HepG2 (cell line): ENCODE data around the gene SMG7. TPM values are rescaled to one million over a fixed set of nuclear protein-coding genes. Genes with fewer than 3 reads are reported as not detected.

Experiments
- AKAP8 ChIP-seq: sonication (generic); formaldehyde crosslinking; IDR thresholded peaks from 2 replicates; pipeline ENCODE4 v1.5.1; 2020; ENCODE audit warnings: mild to moderate bottlenecking, missing genetic modification reagents
- CAMTA2 ChIP-seq: sonication (generic); formaldehyde crosslinking; IDR thresholded peaks from 2 replicates; pipeline ENCODE4 v1.4.0; 2020; ENCODE audit warnings: mild to moderate bottlenecking, missing genetic modification reagents, borderline replicate concordance
- CCDC6 ChIP-seq: sonication (generic); formaldehyde crosslinking; IDR thresholded peaks from 2 replicates; pipeline ENCODE4 v1.8.1; 2022; ENCODE audit warnings: mild to moderate bottlenecking, missing genetic modification reagents, moderate library complexity
- EP300 ChIP-seq, 3 experiments: sonication (generic) in 1 of 3; formaldehyde crosslinking in 1 of 3; IDR thresholded peaks; 2 replicates each; pipeline versions ENCODE4 v1.5.1 to v1.6.1; 2011 to 2020; ENCODE audit warnings: low read depth in 2 of 3, low read length in 2 of 3, borderline replicate concordance in 1 of 3, improper control_type of control experiment in 1 of 3, mild to moderate bottlenecking in 1 of 3, missing genetic modification reagents in 1 of 3, moderate library complexity in 1 of 3
- FOXA3 ChIP-seq: IDR thresholded peaks from 2 replicates; pipeline ENCODE4 v1.6.1; 2016; ENCODE audit warnings: missing genetic modification reagents, missing compliant biosample characterization
- HMG20A ChIP-seq: IDR thresholded peaks from 2 replicates; pipeline ENCODE4 v1.6.1; 2016; ENCODE audit warnings: borderline replicate concordance
- HNRNPH1 ChIP-seq: fragments of 200-400 bp; formaldehyde crosslinking; optimal IDR thresholded peaks from 2 replicates; pipeline ENCODE3; 2017; ENCODE audit warnings: mild to moderate bottlenecking, low read depth, low read length
- NONO ChIP-seq, 2 experiments: fragments of 450-650 bp in 1 of 2; sonication (generic) in 1 of 2; formaldehyde crosslinking in 1 of 2; IDR thresholded peaks in 1 of 2; conservative IDR thresholded peaks in 1 of 2; 2 replicates each; pipeline versions ENCODE4 v1.6.1 to v1.8.0; 2017 to 2022; ENCODE audit warnings: mild to moderate bottlenecking in 1 of 2, missing genetic modification reagents in 1 of 2, moderate library complexity in 1 of 2
- PAF1 ChIP-seq: IDR thresholded peaks from 2 replicates; pipeline ENCODE4 v1.6.1; 2016; ENCODE audit warnings: missing genetic modification reagents, missing compliant biosample characterization
- PITX1 ChIP-seq: sonication (generic); formaldehyde crosslinking; IDR thresholded peaks from 2 replicates; pipeline ENCODE4 v1.5.1; 2020; ENCODE audit warnings: mild to moderate bottlenecking, missing genetic modification reagents
- RARG ChIP-seq: sonication (generic); formaldehyde crosslinking; IDR thresholded peaks from 2 replicates; pipeline ENCODE4 v1.4.0; 2020; ENCODE audit warnings: low read depth, mild to moderate bottlenecking, missing genetic modification reagents
- REL ChIP-seq: sonication (generic); formaldehyde crosslinking; conservative IDR thresholded peaks from 2 replicates; pipeline ENCODE4 v1.8.0; 2022; ENCODE audit warnings: mild to moderate bottlenecking, missing genetic modification reagents, moderate library complexity
- RNF2 ChIP-seq: fragments of 450-650 bp; conservative IDR thresholded peaks from 2 replicates; pipeline ENCODE4 v1.6.1; 2016; ENCODE audit warnings: low read depth
- TRIM24 ChIP-seq: sonication (generic); formaldehyde crosslinking; IDR thresholded peaks from 2 replicates; pipeline ENCODE4 v1.8.0; 2022; ENCODE audit warnings: mild to moderate bottlenecking, missing genetic modification reagents
- ZBTB8A ChIP-seq: sonication (generic); formaldehyde crosslinking; IDR thresholded peaks from 2 replicates; pipeline ENCODE4 v1.4.0; 2020; ENCODE audit warnings: mild to moderate bottlenecking, low read depth, missing genetic modification reagents, borderline replicate concordance
- ZFP36L1 ChIP-seq: sonication (generic); formaldehyde crosslinking; IDR thresholded peaks from 2 replicates; pipeline ENCODE4 v1.8.0; 2022; ENCODE audit warnings: mild to moderate bottlenecking, missing genetic modification reagents, moderate library complexity
- ZNF354B ChIP-seq: sonication (generic); formaldehyde crosslinking; IDR thresholded peaks from 2 replicates; pipeline ENCODE4 v1.8.0; 2022; ENCODE audit warnings: mild to moderate bottlenecking, missing genetic modification reagents
- ZNF777 ChIP-seq: sonication (generic); formaldehyde crosslinking; IDR thresholded peaks from 2 replicates; pipeline ENCODE4 v1.4.0; 2020; ENCODE audit warnings: missing genetic modification reagents
- polyA plus RNA-seq, 8 experiments: library from polyadenylated mRNA; depleted of rRNA in 3 of 8; stranded (reverse) in 7 of 8; unstranded in 1 of 8; fragments of >200 nt; fragmentation: Illumina TruSeq in 4 of 8; extraction: Trizol in 4 of 8; gene quantifications; 2 replicates each; pipeline versions ENCODE4 v1.2.1 to v1.2.3, GENCODE V29; 2011 to 2016; ENCODE audit warnings: low read depth in 4 of 8, missing spikeins in 1 of 8, mixed read lengths in 1 of 8; ENCODE audit not compliant: insufficient read depth in 1 of 8
- total RNA-seq, 5 experiments: library from RNA; depleted of rRNA; stranded (reverse); fragments of >200 nt; fragmentation: Illumina TruSeq; extraction: Trizol; gene quantifications; 2 replicates each; pipeline ENCODE4 v1.2.3, GENCODE V29; 2016; ENCODE audit warnings: low read depth in 1 of 5
- TF ChIP-seq, protein P1 (sequence below): sonication (generic); formaldehyde crosslinking; IDR thresholded peaks from 2 replicates; pipeline ENCODE4 v1.4.0; 2020; ENCODE audit warnings: missing genetic modification reagents, borderline replicate concordance
- TF ChIP-seq, protein P2 (sequence below): sonication (generic); formaldehyde crosslinking; IDR thresholded peaks from 2 replicates; pipeline ENCODE4 v1.4.0; 2020; ENCODE audit warnings: mild to moderate bottlenecking, missing genetic modification reagents
- TF ChIP-seq, protein P3 (sequence below): sonication (generic); formaldehyde crosslinking; conservative IDR thresholded peaks from 2 replicates; pipeline ENCODE4 v1.4.0; 2020; ENCODE audit warnings: mild to moderate bottlenecking, missing genetic modification reagents, moderate library complexity
- TF ChIP-seq, protein P4 (sequence below): IDR thresholded peaks from 2 replicates; pipeline ENCODE4 v1.6.1; 2016; ENCODE audit warnings: mild to moderate bottlenecking, missing biosample characterization, missing genetic modification reagents

Gene SMG7
- total and polyA plus RNA-seq, 2 of the 13 experiments (the other 11 are each of a cell fraction or from before 2014, with no cell fraction given), result 14.9 to 27.9 TPM

DNA sequence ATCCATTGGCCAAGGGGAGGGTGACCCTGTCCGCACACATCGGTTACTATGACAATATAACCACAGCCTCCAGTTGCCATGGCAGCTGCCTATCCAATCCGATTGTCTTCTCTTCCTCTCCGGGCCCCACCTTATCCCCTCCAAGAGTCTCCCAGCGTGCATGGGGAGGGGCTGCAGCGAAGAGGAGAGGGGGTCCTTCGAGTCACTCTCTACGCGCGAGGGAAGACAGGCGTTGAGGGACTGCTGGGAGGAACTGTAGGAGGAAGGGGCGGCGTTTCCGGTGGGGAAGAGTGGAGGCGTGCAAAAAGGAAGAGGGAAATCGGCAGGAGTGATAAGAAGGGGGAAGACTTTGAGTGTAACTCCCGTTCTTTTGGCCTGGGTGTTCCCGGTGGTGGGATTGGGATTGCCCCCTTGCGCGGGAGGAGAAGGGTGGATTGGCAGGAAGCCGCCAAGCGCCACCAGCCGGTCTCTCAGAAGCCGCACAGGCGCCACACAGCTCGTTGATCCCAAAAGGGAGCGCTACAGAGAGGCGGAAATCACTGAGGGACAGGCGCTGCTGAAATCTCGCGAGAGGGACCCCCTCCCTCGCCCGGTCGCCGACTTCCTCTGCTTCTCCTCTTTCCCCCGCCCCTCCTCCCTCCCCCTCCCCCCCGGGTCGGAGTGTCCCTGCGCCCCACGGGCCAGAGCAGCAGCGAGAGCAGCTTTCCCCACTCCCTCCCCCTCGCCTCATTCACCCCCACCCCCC is 384 bp upstream of the SMG7 start (continued):
- TF ChIP-seq, protein P1, sequence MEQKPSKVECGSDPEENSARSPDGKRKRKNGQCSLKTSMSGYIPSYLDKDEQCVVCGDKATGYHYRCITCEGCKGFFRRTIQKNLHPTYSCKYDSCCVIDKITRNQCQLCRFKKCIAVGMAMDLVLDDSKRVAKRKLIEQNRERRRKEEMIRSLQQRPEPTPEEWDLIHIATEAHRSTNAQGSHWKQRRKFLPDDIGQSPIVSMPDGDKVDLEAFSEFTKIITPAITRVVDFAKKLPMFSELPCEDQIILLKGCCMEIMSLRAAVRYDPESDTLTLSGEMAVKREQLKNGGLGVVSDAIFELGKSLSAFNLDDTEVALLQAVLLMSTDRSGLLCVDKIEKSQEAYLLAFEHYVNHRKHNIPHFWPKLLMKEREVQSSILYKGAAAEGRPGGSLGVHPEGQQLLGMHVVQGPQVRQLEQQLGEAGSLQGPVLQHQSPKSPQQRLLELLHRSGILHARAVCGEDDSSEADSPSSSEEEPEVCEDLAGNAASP (CRISPR knock-in tag), result peak; percentile 65; the same call in 1 of the 2 replicates
- TF ChIP-seq NONO (IDR thresholded peaks at IDR 0.05) (no peak), NONO (CRISPR knock-in tag; conservative IDR thresholded peaks at IDR 0.05) (peak; percentile 84; the same call in 1 of the 2 replicates), FOXA3 (no peak; the same call in 1 of the 2 replicates), CAMTA2 (no peak), ZFP36L1 (CRISPR knock-in tag) (no peak), HNRNPH1 (no peak), EP300 (IDR thresholded peaks at IDR 0.05; ENCODE audit: low read depth in 2 of 2, low read length in 2 of 2) (no peak), EP300 (CRISPR knock-in tag; IDR thresholded peaks at IDR 0.05; ENCODE audit: borderline replicate concordance) (peak; percentile 19; the same call in 1 of the 2 replicates), PAF1 (no peak), ZBTB8A (no peak), TRIM24 (CRISPR knock-in tag) (no peak), HMG20A (no peak), PITX1 (CRISPR knock-in tag) (no peak; the same call in 1 of the 2 replicates), ZNF354B (CRISPR knock-in tag) (no peak), REL (no peak; the same call in 1 of the 2 replicates), RARG (no peak), AKAP8 (no peak), RNF2 (no peak), ZNF777 (CRISPR knock-in tag) (no peak), CCDC6 (no peak)
- TF ChIP-seq, protein P2, sequence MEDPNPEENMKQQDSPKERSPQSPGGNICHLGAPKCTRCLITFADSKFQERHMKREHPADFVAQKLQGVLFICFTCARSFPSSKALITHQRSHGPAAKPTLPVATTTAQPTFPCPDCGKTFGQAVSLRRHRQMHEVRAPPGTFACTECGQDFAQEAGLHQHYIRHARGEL (CRISPR knock-in tag), result no peak
- TF ChIP-seq, protein P3, sequence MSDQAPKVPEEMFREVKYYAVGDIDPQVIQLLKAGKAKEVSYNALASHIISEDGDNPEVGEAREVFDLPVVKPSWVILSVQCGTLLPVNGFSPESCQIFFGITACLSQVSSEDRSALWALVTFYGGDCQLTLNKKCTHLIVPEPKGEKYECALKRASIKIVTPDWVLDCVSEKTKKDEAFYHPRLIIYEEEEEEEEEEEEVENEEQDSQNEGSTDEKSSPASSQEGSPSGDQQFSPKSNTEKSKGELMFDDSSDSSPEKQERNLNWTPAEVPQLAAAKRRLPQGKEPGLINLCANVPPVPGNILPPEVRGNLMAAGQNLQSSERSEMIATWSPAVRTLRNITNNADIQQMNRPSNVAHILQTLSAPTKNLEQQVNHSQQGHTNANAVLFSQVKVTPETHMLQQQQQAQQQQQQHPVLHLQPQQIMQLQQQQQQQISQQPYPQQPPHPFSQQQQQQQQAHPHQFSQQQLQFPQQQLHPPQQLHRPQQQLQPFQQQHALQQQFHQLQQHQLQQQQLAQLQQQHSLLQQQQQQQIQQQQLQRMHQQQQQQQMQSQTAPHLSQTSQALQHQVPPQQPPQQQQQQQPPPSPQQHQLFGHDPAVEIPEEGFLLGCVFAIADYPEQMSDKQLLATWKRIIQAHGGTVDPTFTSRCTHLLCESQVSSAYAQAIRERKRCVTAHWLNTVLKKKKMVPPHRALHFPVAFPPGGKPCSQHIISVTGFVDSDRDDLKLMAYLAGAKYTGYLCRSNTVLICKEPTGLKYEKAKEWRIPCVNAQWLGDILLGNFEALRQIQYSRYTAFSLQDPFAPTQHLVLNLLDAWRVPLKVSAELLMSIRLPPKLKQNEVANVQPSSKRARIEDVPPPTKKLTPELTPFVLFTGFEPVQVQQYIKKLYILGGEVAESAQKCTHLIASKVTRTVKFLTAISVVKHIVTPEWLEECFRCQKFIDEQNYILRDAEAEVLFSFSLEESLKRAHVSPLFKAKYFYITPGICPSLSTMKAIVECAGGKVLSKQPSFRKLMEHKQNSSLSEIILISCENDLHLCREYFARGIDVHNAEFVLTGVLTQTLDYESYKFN (CRISPR knock-in tag), result peak; percentile 74; the same call in 1 of the 2 replicates
- TF ChIP-seq, protein P4, sequence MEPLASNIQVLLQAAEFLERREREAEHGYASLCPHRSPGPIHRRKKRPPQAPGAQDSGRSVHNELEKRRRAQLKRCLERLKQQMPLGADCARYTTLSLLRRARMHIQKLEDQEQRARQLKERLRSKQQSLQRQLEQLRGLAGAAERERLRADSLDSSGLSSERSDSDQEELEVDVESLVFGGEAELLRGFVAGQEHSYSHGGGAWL (CRISPR knock-in tag), result 0 out of 2 replicates have a peak, but pooled peaks have one; percentile 10
